HepG2 (cell line): Measurements from ENCODE around the gene MRM1. TPM values are rescaled to one million over a fixed set of nuclear protein-coding genes. Genes with fewer than 3 reads are reported as not detected.

ENCODE experiments used
- FOXP1 ChIP-seq, 2 experiments: fragments of 450-650 bp in 1 of 2; IDR thresholded peaks; 2 replicates each; pipeline ENCODE4 v1.6.1; 2017 to 2018; ENCODE audit warnings: antibody characterized with exemption in 1 of 2
- GTF2F1 ChIP-seq: fragments of 150-350 bp; IDR thresholded peaks from 2 replicates; pipeline ENCODE4 v1.6.1; 2014; ENCODE audit warnings: low read length
- HBP1 ChIP-seq: IDR thresholded peaks from 2 replicates; pipeline ENCODE4 v1.6.1; 2016; ENCODE audit warnings: low read depth, control low read depth
- KMT2B ChIP-seq: IDR thresholded peaks from 2 replicates; pipeline ENCODE4 v1.6.1; 2016; ENCODE audit warnings: missing genetic modification reagents, missing compliant biosample characterization
- NR2F1 ChIP-seq, 2 experiments: fragments of 450-650 bp in 1 of 2; formaldehyde crosslinking in 1 of 2; IDR thresholded peaks; 2 replicates each; pipeline versions ENCODE4 v1.5.0 to v1.6.1; 2016 to 2020; ENCODE audit warnings: mild to moderate bottlenecking in 1 of 2, missing compliant biosample characterization in 1 of 2, missing genetic modification reagents in 1 of 2, moderate library complexity in 1 of 2
- RBFOX2 ChIP-seq: fragments of 200-400 bp; formaldehyde crosslinking; IDR thresholded peaks from 2 replicates; pipeline ENCODE4 v1.6.1; 2017; ENCODE audit warnings: low read depth, mild to moderate bottlenecking, low read length
- ZFYVE20 ChIP-seq: sonication (generic); formaldehyde crosslinking; IDR thresholded peaks from 2 replicates; pipeline ENCODE4 v1.8.0; 2023; ENCODE audit warnings: low read depth, mild to moderate bottlenecking, moderate library complexity, missing genetic modification reagents, borderline replicate concordance
- ZNF276 ChIP-seq: sonication (generic); formaldehyde crosslinking; IDR thresholded peaks from 2 replicates; pipeline ENCODE4 v1.4.0; 2020; ENCODE audit warnings: mild to moderate bottlenecking, low read depth, missing genetic modification reagents
- ZNF431 ChIP-seq: sonication (generic); formaldehyde crosslinking; IDR thresholded peaks from 2 replicates; pipeline ENCODE4 v1.9.0; 2022; ENCODE audit warnings: missing genetic modification reagents, low read depth, mild to moderate bottlenecking, borderline replicate concordance
- ZNF460 ChIP-seq: sonication (generic); formaldehyde crosslinking; IDR thresholded peaks from 2 replicates; pipeline ENCODE4 v1.5.1; 2020; ENCODE audit warnings: missing genetic modification reagents, mild to moderate bottlenecking, borderline replicate concordance
- ZNF547 ChIP-seq: sonication (generic); formaldehyde crosslinking; IDR thresholded peaks from 2 replicates; pipeline ENCODE4 v1.5.1; 2020; ENCODE audit warnings: mild to moderate bottlenecking, missing genetic modification reagents
- ZNF552 ChIP-seq: sonication (generic); formaldehyde crosslinking; IDR thresholded peaks from 2 replicates; pipeline ENCODE4 v1.9.0; 2022; ENCODE audit warnings: missing genetic modification reagents, mild to moderate bottlenecking, borderline replicate concordance
- ZNF619 ChIP-seq: sonication (generic); formaldehyde crosslinking; IDR thresholded peaks from 2 replicates; pipeline ENCODE4 v1.4.0; 2020; ENCODE audit warnings: mild to moderate bottlenecking, missing genetic modification reagents
- ZNF724P ChIP-seq: sonication (generic); formaldehyde crosslinking; IDR thresholded peaks from 2 replicates; pipeline ENCODE4 v1.8.0; 2022; ENCODE audit warnings: missing genetic modification reagents, borderline replicate concordance
- ZNF878 ChIP-seq: sonication (generic); formaldehyde crosslinking; IDR thresholded peaks from 2 replicates; pipeline ENCODE4 v1.8.1; 2023; ENCODE audit warnings: mild to moderate bottlenecking, missing genetic modification reagents, moderate library complexity
- ZSCAN29 ChIP-seq: sonication (generic); formaldehyde crosslinking; conservative IDR thresholded peaks from 2 replicates; pipeline ENCODE4 v1.4.0; 2020; ENCODE audit warnings: mild to moderate bottlenecking, missing genetic modification reagents
- polyA plus RNA-seq, 8 experiments: library from polyadenylated mRNA; depleted of rRNA in 3 of 8; stranded (reverse) in 7 of 8; unstranded in 1 of 8; fragments of >200 nt; fragmentation: Illumina TruSeq in 4 of 8; extraction: Trizol in 4 of 8; gene quantifications; 2 replicates each; pipeline versions ENCODE4 v1.2.1 to v1.2.3, GENCODE V29; 2011 to 2016; ENCODE audit warnings: low read depth in 4 of 8, missing spikeins in 1 of 8, mixed read lengths in 1 of 8; ENCODE audit not compliant: insufficient read depth in 1 of 8
- total RNA-seq, 5 experiments: library from RNA; depleted of rRNA; stranded (reverse); fragments of >200 nt; fragmentation: Illumina TruSeq; extraction: Trizol; gene quantifications; 2 replicates each; pipeline ENCODE4 v1.2.3, GENCODE V29; 2016; ENCODE audit warnings: low read depth in 1 of 5
- TF ChIP-seq, protein P1 (sequence below): sonication (generic); formaldehyde crosslinking; IDR thresholded peaks from 2 replicates; pipeline ENCODE4 v1.5.0; 2020; ENCODE audit warnings: mild to moderate bottlenecking, missing genetic modification reagents, borderline replicate concordance

The MRM1 gene
- total and polyA plus RNA-seq, 2 of the 13 experiments (the other 11 are each of a cell fraction or from before 2014, with no cell fraction given): 4.1 to 11.3 TPM

DNA sequence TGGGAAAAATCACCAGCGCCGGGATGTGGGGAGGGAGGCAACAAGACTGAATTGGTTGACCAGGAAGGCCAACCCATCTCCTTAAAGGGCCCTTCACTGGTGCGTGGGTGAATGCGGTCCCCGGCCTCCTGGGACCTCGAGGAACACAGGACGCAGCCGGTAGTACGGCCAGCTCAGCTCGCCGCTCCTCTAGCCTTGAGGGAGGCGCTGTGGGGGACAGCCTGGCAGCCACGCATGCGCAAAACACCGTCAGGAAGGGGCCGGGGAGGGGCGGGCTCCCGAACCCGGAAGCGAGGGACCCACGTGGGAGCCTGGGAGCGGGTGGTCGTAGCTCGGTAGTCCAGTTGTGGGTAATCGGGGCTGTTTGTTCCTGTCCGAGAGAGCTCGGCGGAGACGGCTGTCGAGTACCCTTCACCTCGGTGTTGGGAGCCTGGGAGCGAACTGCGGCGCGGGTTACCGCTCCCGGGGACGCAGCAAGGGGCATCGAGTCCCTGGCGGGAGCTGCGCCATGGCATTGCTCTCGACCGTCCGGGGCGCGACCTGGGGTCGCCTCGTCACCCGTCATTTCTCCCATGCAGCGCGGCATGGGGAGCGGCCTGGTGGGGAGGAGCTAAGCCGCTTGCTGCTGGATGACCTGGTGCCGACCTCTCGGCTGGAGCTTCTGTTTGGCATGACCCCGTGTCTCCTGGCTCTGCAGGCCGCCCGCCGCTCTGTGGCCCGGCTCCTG, at the start of gene MRM1 (continued):
- TF ChIP-seq ZNF552 (CRISPR knock-in tag) (no peak), KMT2B (peak; percentile 67), ZNF547 (CRISPR knock-in tag) (peak; percentile 56; the same call in 1 of the 2 replicates), FOXP1 (IDR thresholded peaks at IDR 0.05) (no peak), FOXP1 (CRISPR knock-in tag; IDR thresholded peaks at IDR 0.05) (no peak), HBP1 (no peak; the same call in 1 of the 2 replicates), ZNF276 (no peak), ZFYVE20 (no peak), NR2F1 (CRISPR knock-in tag; IDR thresholded peaks at IDR 0.05) (no peak), ZNF724P (CRISPR knock-in tag) (peak; percentile 34; the same call in 1 of the 2 replicates), ZNF431 (CRISPR knock-in tag) (peak; percentile 53; the same call in 1 of the 2 replicates), ZSCAN29 (CRISPR knock-in tag) (no peak), ZNF878 (peak; percentile 93), GTF2F1 (no peak), ZNF619 (CRISPR knock-in tag) (no peak), RBFOX2 (peak; percentile 91), ZNF460 (CRISPR knock-in tag) (no peak)
- TF ChIP-seq, protein P1, sequence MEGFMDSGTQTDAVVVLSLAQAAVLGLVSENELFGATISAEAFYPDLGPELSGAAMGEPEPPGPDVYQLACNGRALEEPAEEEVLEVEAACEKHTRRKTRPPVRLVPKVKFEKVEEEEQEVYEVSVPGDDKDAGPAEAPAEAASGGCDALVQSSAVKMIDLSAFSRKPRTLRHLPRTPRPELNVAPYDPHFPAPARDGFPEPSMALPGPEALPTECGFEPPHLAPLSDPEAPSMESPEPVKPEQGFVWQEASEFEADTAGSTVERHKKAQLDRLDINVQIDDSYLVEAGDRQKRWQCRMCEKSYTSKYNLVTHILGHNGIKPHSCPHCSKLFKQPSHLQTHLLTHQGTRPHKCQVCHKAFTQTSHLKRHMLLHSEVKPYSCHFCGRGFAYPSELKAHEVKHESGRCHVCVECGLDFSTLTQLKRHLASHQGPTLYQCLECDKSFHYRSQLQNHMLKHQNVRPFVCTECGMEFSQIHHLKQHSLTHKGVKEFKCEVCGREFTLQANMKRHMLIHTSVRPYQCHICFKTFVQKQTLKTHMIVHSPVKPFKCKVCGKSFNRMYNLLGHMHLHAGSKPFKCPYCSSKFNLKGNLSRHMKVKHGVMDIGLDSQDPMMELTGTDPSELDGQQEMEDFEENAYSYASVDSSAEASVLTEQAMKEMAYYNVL (CRISPR knock-in tag): 0 out of 2 replicates have a peak, but pooled peaks have one; percentile 58
